Trophoblast cell (in vitro differentiated cells and primary cell): ENCODE data around the gene NAA16.

Experiments used
- DNase-seq, 2 donors: peaks; one replicate each; pipeline ENCODE4 v3.0.0-alpha.2; 2016
- H2AFZ ChIP-seq: 2 replicates; pipeline ENCODE4 v1.6.1; 2013; ENCODE audit warnings: low read length, moderate library complexity, mild to moderate bottlenecking; ENCODE audit not compliant: insufficient read depth, poor library complexity
- H2AK5ac ChIP-seq: 2 replicates; pipeline ENCODE4 v1.6.1; 2013; ENCODE audit warnings: mild to moderate bottlenecking, low read length
- H2BK120ac ChIP-seq: 2 replicates; pipeline ENCODE4 v1.6.1; 2013; ENCODE audit warnings: low read length, mild to moderate bottlenecking, moderate library complexity; ENCODE audit not compliant: insufficient read depth, poor library complexity
- H2BK12ac ChIP-seq: 2 replicates; pipeline ENCODE4 v1.6.1; 2013; ENCODE audit warnings: mild to moderate bottlenecking, low read length, moderate library complexity
- H2BK5ac ChIP-seq: 2 replicates; pipeline ENCODE4 v1.6.1; 2013; ENCODE audit warnings: low read length, low read depth, moderate library complexity, mild to moderate bottlenecking; ENCODE audit not compliant: poor library complexity
- H3K14ac ChIP-seq: 2 replicates; pipeline ENCODE4 v1.6.1; 2013; ENCODE audit warnings: mild to moderate bottlenecking, low read length
- H3K18ac ChIP-seq: 2 replicates; pipeline ENCODE4 v1.6.1; 2013; ENCODE audit warnings: mild to moderate bottlenecking, low read length
- H3K23ac ChIP-seq: 2 replicates; pipeline ENCODE4 v1.6.1; 2013; ENCODE audit warnings: low read length
- H3K27ac ChIP-seq: 2 replicates; pipeline ENCODE4 v1.5.1; 2013; ENCODE audit warnings: low read depth, mild to moderate bottlenecking, inconsistent platforms, low read length, moderate library complexity
- H3K27me3 ChIP-seq: 2 replicates; pipeline ENCODE4 v1.6.1; 2013; ENCODE audit warnings: inconsistent platforms, mild to moderate bottlenecking, low read length, moderate library complexity; ENCODE audit not compliant: insufficient read depth
- H3K36me3 ChIP-seq, 2 experiments: 1 replicate in 1 of 2; 2 replicates in 1 of 2; pipeline ENCODE4 v1.6.1; 2013; ENCODE audit warnings: low read length in 2 of 2, mild to moderate bottlenecking in 2 of 2, moderate library complexity in 1 of 2; ENCODE audit not compliant: insufficient read depth in 2 of 2, control insufficient read depth in 1 of 2
- H3K4ac ChIP-seq: 2 replicates; pipeline ENCODE4 v1.6.1; 2013; ENCODE audit warnings: low read depth, mild to moderate bottlenecking, low read length, moderate library complexity
- H3K4me1 ChIP-seq, 2 experiments: 1 replicate in 1 of 2; 2 replicates in 1 of 2; pipeline ENCODE4 v1.6.1; 2013; ENCODE audit warnings: low read length in 2 of 2, mild to moderate bottlenecking in 2 of 2, moderate library complexity in 1 of 2; ENCODE audit not compliant: insufficient read depth in 2 of 2, control insufficient read depth in 1 of 2
- H3K4me2 ChIP-seq: 2 replicates; pipeline ENCODE4 v1.6.1; 2013; ENCODE audit warnings: inconsistent platforms, mild to moderate bottlenecking, low read length, moderate library complexity
- H3K4me3 ChIP-seq: 2 replicates; pipeline ENCODE4 v1.5.1; 2013; ENCODE audit warnings: mild to moderate bottlenecking, low read depth, low read length, inconsistent platforms
- H3K79me1 ChIP-seq: one replicate; pipeline ENCODE4 v1.6.1; 2013; ENCODE audit warnings: low read length
- H3K79me2 ChIP-seq: 2 replicates; pipeline ENCODE4 v1.6.1; 2013; ENCODE audit warnings: low read length, mild to moderate bottlenecking; ENCODE audit not compliant: control insufficient read depth, insufficient read depth, poor library complexity
- H3K9ac ChIP-seq: 2 replicates; pipeline ENCODE4 v1.6.1; 2013; ENCODE audit warnings: mild to moderate bottlenecking, low read length
- H3K9me3 ChIP-seq: 2 replicates; pipeline ENCODE4 v1.6.1; 2013; ENCODE audit warnings: low read depth, mild to moderate bottlenecking, control low read depth, inconsistent platforms, low read length; ENCODE audit not compliant: insufficient read depth
- H4K12ac ChIP-seq: 2 replicates; pipeline ENCODE4 v1.6.1; 2013; ENCODE audit warnings: low read depth, mild to moderate bottlenecking, low read length, moderate library complexity
- H4K8ac ChIP-seq: 2 replicates; pipeline ENCODE4 v1.6.1; 2013; ENCODE audit warnings: low read depth, mild to moderate bottlenecking, low read length, moderate library complexity
- H4K91ac ChIP-seq: one replicate; pipeline ENCODE4 v1.6.1; 2013; ENCODE audit warnings: low read depth, mild to moderate bottlenecking, low read length, moderate library complexity
- WGBS: extraction: QIAGEN DNeasy Blood & Tissue Kit; methylation state at CpG from one replicate; pipeline ENCODE4 v1.1.7; 2013; ENCODE audit warnings: missing lambda C conversion rate; ENCODE audit not compliant: insufficient read length, insufficient coverage; ENCODE audit errors: extremely low coverage; 5-methylcytosine and 5-hydroxymethylcytosine counted together

The NAA16 gene

GRCh38 chr13:41271456-41272285 is 39.4 kb upstream of the NAA16 start:
- Histone ChIP-seq H2AK5ac (no peak overlapping the region), H4K91ac (no peak overlapping the region), H2BK5ac (no peak overlapping the region), H3K9ac (no peak overlapping the region), H3K18ac (no peak overlapping the region), H3K79me2 (no peaks in the 10 kb centered on the region), H3K4me1 (no peaks in the 10 kb centered on the region), H2BK12ac (no peak overlapping the region), H3K9me3 (peaks cover 3% of the 10 kb centered on the region), H3K36me3 (no peaks in the 10 kb centered on the region), H3K27ac (no peak overlapping the region), H3K4me3 (no peak overlapping the region), H4K8ac (no peak overlapping the region), H2AFZ (no peak overlapping the region), H2BK120ac (no peak overlapping the region), H3K4me2 (no peak overlapping the region), H3K79me1 (no peaks in the 10 kb centered on the region), H3K27me3 (no peaks in the 10 kb centered on the region), H4K12ac (no peak overlapping the region), H3K23ac (no peak overlapping the region), H3K14ac (no peak overlapping the region), H3K4ac (no peak overlapping the region)
- DNase-seq, result no peak
- no CpG with 5 or more reads among the region's 6 CpGs for WGBS

- no peaks in the 10 kb centered on the region for H3K27me3 ChIP-seq
- H2AK5ac ChIP-seq, result no peak overlapping the region
- no CpG with 5 or more reads among the region's 3 CpGs for WGBS
- no peaks in the 10 kb centered on the region for H3K9me3 ChIP-seq
- H4K8ac ChIP-seq, result no peak overlapping the region
- no peak overlapping the region for H4K91ac ChIP-seq
- no peak overlapping the region for H3K4me3 ChIP-seq
- no peak overlapping the region for H2BK5ac ChIP-seq
- no peaks in the 10 kb centered on the region for H3K36me3 ChIP-seq
- no peak overlapping the region for H2BK12ac ChIP-seq
- H3K79me2 ChIP-seq, result no peaks in the 10 kb centered on the region
- no peak overlapping the region for H2BK120ac ChIP-seq
- H3K23ac ChIP-seq, result no peak overlapping the region
- H3K4me1 ChIP-seq, result no peaks in the 10 kb centered on the region
- H4K12ac ChIP-seq, result no peak overlapping the region
- no peak overlapping the region for H3K27ac ChIP-seq
- H3K14ac ChIP-seq, result no peak overlapping the region
- H2AFZ ChIP-seq, result no peak overlapping the region
- H3K18ac ChIP-seq, result no peak overlapping the region
- no peak overlapping the region for H3K4me2 ChIP-seq
- H3K79me1 ChIP-seq, result no peaks in the 10 kb centered on the region
- no peak overlapping the region for H3K4ac ChIP-seq
- no peak overlapping the region for H3K9ac ChIP-seq
- DNase-seq, result no peak
Measured at GRCh38 chr13:41273831-41274441, 37.1 kb upstream of the NAA16 start.

GRCh38 chr13:41274881-41275280 is 36.2 kb upstream of the NAA16 start:
- Histone ChIP-seq H3K4ac (no peak overlapping the region), H3K4me1 (no peaks in the 10 kb centered on the region), H3K79me1 (no peaks in the 10 kb centered on the region), H3K36me3 (no peaks in the 10 kb centered on the region), H3K9ac (no peak overlapping the region), H3K27ac (no peak overlapping the region), H3K79me2 (no peaks in the 10 kb centered on the region), H3K4me2 (no peak overlapping the region), H3K18ac (no peak overlapping the region), H3K14ac (no peak overlapping the region), H2BK5ac (no peak overlapping the region), H4K8ac (no peak overlapping the region), H3K4me3 (no peak overlapping the region), H3K23ac (no peak overlapping the region), H2AFZ (no peak overlapping the region), H4K91ac (no peak overlapping the region), H4K12ac (no peak overlapping the region), H3K27me3 (no peaks in the 10 kb centered on the region), H2BK12ac (no peak overlapping the region), H2AK5ac (no peak overlapping the region), H3K9me3 (no peaks in the 10 kb centered on the region), H2BK120ac (no peak overlapping the region)
- no peak for DNase-seq
- no CpG with 5 or more reads among the region's 11 CpGs for WGBS

- H3K27me3 ChIP-seq, result no peaks in the 10 kb centered on the region
- H3K4me3 ChIP-seq, result no peak overlapping the region
- H3K4me1 ChIP-seq, result no peaks in the 10 kb centered on the region
- no peak overlapping the region for H2BK120ac ChIP-seq
- H3K18ac ChIP-seq, result no peak overlapping the region
- no peak overlapping the region for H3K27ac ChIP-seq
- H3K79me2 ChIP-seq, result no peaks in the 10 kb centered on the region
- H2BK12ac ChIP-seq, result no peak overlapping the region
- H3K9me3 ChIP-seq, result no peaks in the 10 kb centered on the region
- no peak overlapping the region for H2AFZ ChIP-seq
- no peaks in the 10 kb centered on the region for H3K79me1 ChIP-seq
- no peak overlapping the region for H3K4me2 ChIP-seq
- no peak overlapping the region for H4K8ac ChIP-seq
- H3K4ac ChIP-seq, result no peak overlapping the region
- H4K12ac ChIP-seq, result no peak overlapping the region
- DNase-seq, result no peak
- H2BK5ac ChIP-seq, result no peak overlapping the region
- H2AK5ac ChIP-seq, result no peak overlapping the region
- no peak overlapping the region for H3K9ac ChIP-seq
- no peak overlapping the region for H4K91ac ChIP-seq
- no peak overlapping the region for H3K14ac ChIP-seq
- H3K36me3 ChIP-seq, result no peaks in the 10 kb centered on the region
- no peak overlapping the region for H3K23ac ChIP-seq
Measured at GRCh38 chr13:41276824-41277223, 34.2 kb upstream of the NAA16 start.
